Psoas muscle (tissue), 8 donors: ENCODE measurements around the gene P4HA1. TPM values are rescaled to one million over a fixed set of nuclear protein-coding genes. Genes with fewer than 3 reads are reported as not detected.
A peak's percentile ranks its signal among the peaks of the same experiment; 100 is the strongest.
"Not testable (repeated sequence)": the region's sequence is repeated elsewhere in the genome, so short reads cannot be mapped to it uniquely, and the experiment has no call there.

ENCODE experiments used
- ATAC-seq, 4 donors: fragments of 200-7000 bp; cut with Tn5 transposase; one replicate each; pipeline ENCODE4 v1.9.1; 2020; ENCODE audit warnings: moderate library complexity in 3 of 4, mild to moderate bottlenecking in 2 of 4
- DNase-seq, 2 donors: peaks; one replicate each; pipeline ENCODE4 v3.0.0-alpha.2; 2020
- H3K27ac ChIP-seq: fragments of 200-600 bp; one replicate; pipeline ENCODE4 v1.8.0; 2022
- H3K27me3 ChIP-seq, 3 donors: fragments of 200-600 bp in 1 of 3; one replicate each; pipeline versions ENCODE4 v1.6.1 to v1.8.0; 2013 to 2022; ENCODE audit warnings: low read length in 2 of 3, mild to moderate bottlenecking in 2 of 3, moderate library complexity in 1 of 3; ENCODE audit not compliant: insufficient read depth in 3 of 3
- H3K36me3 ChIP-seq, 2 donors: fragments of 200-600 bp in 1 of 2; one replicate each; pipeline versions ENCODE4 v1.6.1 to v1.8.0; 2013 to 2022; ENCODE audit warnings: low read depth in 1 of 2, mild to moderate bottlenecking in 1 of 2, moderate library complexity in 1 of 2; ENCODE audit not compliant: insufficient read depth in 1 of 2
- H3K4me1 ChIP-seq: fragments of 200-600 bp; one replicate; pipeline ENCODE4 v1.8.0; 2022
- H3K4me3 ChIP-seq: fragments of 200-600 bp; one replicate; pipeline ENCODE4 v1.8.0; 2022; ENCODE audit warnings: mild to moderate bottlenecking
- H3K9me3 ChIP-seq: fragments of 200-600 bp; one replicate; pipeline ENCODE4 v1.8.0; 2022
- WGBS, 3 donors: extraction: QIAGEN DNeasy Blood & Tissue Kit; methylation state at CpG; one replicate each; pipeline versions ENCODE4 v1.1.6 to v1.1.7; 2013; 5-methylcytosine and 5-hydroxymethylcytosine counted together
- intact Hi-C, 2 donors: fragments of 100-400 bp; cut with DNase I; formaldehyde crosslinking; loops; one replicate each; pipeline versions ENCODE4 v1.11.0 to v1.14.2; 2022
- polyA plus RNA-seq, 3 donors: library from polyadenylated mRNA; stranded (reverse); fragments of 200-250 nt; gene quantifications; one replicate each; pipeline ENCODE4 v1.2.3, GENCODE V29; 2013
- total RNA-seq, 4 donors: library from RNA; stranded (reverse); fragmentation: NEBNext Ultra II Directional in 2 of 4; extraction: Animal tissue kit (Norgen Biotek cat#: 25700) in 2 of 4; gene quantifications; one replicate each; pipeline versions ENCODE4 v1.2.1 to v1.2.4, GENCODE V29; 2021 to 2023
- TF ChIP-seq, protein P1 (sequence below): fragments of 200-600 bp; IDR thresholded peaks from one replicate; pipeline ENCODE4 v1.8.0; 2022; ENCODE audit warnings: antibody characterized with exemption
- donor health status: healthy with polysubstance abuse.
- donor health status: DM: no; HTN: no; CAD: no; lungs with moderate emphysema.
- donor health status: Bipolar disorder and iron deficiency.
- donor health status: healthy.
- donor health status: DM: yes; HTN: yes; CAD: no.
- donor health status: DM: no; HTN: no; CAD: no.
- donor health status: DM: no; HTN: no; CAD: no.
- donor health status: DM: yes; HTN: yes; CAD: no.

The P4HA1 gene
- total and polyA plus RNA-seq, 7 donors, result 6.2 to 262 (median 73.2) TPM

GRCh38 chr10:73021538-73022164 lies 75.0 kb downstream of the P4HA1 start:
- intact Hi-C loops, H3K9me3 ChIP-seq, DNase-seq, H3K27ac ChIP-seq, H3K27me3 ChIP-seq, H3K4me3 ChIP-seq: not testable (repeated sequence)
- peaks cover 0 to 42% of the 10 kb centered on the region in 2 donors for H3K36me3 ChIP-seq
- ATAC-seq, result peak in 1 of 4 donors; percentile 32
- 83 to 86% (median 84%) methylated on average over 6 of the region's 6 CpGs for WGBS, 3 donors
- peaks cover 20% of the 10 kb centered on the region for H3K4me1 ChIP-seq

- no peak overlapping the region for H3K27ac ChIP-seq
Observed at GRCh38 chr10:73021050-73021449, 75.6 kb downstream of the P4HA1 start.

DNA sequence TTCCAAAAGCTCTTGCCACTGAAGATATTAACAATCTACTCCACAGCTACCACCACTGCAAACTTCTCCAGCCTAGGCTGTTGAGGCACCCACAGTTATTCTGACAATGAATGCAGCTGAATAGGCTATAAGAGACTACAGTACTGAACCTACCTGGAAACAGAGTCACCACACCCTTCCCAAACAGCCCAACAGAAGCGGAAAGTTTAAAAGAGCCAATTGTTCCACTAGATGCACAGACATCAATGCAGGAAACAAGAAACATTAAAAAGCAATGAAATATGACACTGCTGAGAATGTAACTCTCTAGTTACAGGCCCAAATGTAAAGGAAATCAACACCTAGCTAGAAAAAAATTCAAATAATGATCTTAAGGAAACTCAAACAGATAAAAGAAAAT lies 77.6 kb downstream of the P4HA1 start:
- TF ChIP-seq, protein P1, sequence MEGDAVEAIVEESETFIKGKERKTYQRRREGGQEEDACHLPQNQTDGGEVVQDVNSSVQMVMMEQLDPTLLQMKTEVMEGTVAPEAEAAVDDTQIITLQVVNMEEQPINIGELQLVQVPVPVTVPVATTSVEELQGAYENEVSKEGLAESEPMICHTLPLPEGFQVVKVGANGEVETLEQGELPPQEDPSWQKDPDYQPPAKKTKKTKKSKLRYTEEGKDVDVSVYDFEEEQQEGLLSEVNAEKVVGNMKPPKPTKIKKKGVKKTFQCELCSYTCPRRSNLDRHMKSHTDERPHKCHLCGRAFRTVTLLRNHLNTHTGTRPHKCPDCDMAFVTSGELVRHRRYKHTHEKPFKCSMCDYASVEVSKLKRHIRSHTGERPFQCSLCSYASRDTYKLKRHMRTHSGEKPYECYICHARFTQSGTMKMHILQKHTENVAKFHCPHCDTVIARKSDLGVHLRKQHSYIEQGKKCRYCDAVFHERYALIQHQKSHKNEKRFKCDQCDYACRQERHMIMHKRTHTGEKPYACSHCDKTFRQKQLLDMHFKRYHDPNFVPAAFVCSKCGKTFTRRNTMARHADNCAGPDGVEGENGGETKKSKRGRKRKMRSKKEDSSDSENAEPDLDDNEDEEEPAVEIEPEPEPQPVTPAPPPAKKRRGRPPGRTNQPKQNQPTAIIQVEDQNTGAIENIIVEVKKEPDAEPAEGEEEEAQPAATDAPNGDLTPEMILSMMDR, result no peak
- no peak overlapping the region for H3K27ac ChIP-seq
- no peaks in the 10 kb centered on the region for H3K9me3 ChIP-seq
- no peak for ATAC-seq
- 87 to 90% (median 90%) methylated on average over 1 of the region's 1 CpG for WGBS, 3 donors
- H3K36me3 ChIP-seq, result peaks cover 0 to 66% of the 10 kb centered on the region in 2 donors
- H3K4me3 ChIP-seq, result no peak overlapping the region
- peaks cover 20% of the 10 kb centered on the region for H3K4me1 ChIP-seq
- no peaks in the 10 kb centered on the region for H3K27me3 ChIP-seq
- no peak for DNase-seq
- intact Hi-C loops, result no loop called here

More at GRCh38 chr10:73021050-73021449, 75.6 kb downstream of the P4HA1 start:
- TF ChIP-seq, protein P1, result no peak
- intact Hi-C loops, result no loop called here
- no peak for DNase-seq
- H3K27me3 ChIP-seq, result no peaks in the 10 kb centered on the region
- H3K36me3 ChIP-seq, result peaks cover 0 to 46% of the 10 kb centered on the region in 2 donors
- peaks cover 20% of the 10 kb centered on the region for H3K4me1 ChIP-seq
- no peaks in the 10 kb centered on the region for H3K9me3 ChIP-seq
- WGBS, 3 donors, result 91 to 100% (median 100%) methylated on average over 1 of the region's 1 CpG
- H3K4me3 ChIP-seq, result no peak overlapping the region
- peak in 3 of 4 donors; percentile 17 to 45 (median 28) for ATAC-seq

GRCh38 chr10:73018632-73019031 lies 78.0 kb downstream of the P4HA1 start:
- TF ChIP-seq, protein P1, result no peak
- Histone ChIP-seq H3K27me3 (no peaks in the 10 kb centered on the region), H3K27ac (no peak overlapping the region), H3K36me3 (peaks cover 0 to 71% of the 10 kb centered on the region in 2 donors), H3K9me3 (no peaks in the 10 kb centered on the region), H3K4me1 (peaks cover 20% of the 10 kb centered on the region), H3K4me3 (no peak overlapping the region)
- intact Hi-C loops, result no loop called here
- 53 to 87% (median 84%) methylated on average over 1 of the region's 1 CpG for WGBS, 3 donors
- DNase-seq, result no peak
- ATAC-seq, result peak in 2 of 4 donors; percentile 16 to 42

GRCh38 chr10:73017955-73018480 lies 78.6 kb downstream of the P4HA1 start:
- TF ChIP-seq, protein P1, result no peak
- H3K4me3 ChIP-seq, result no peak overlapping the region
- H3K27ac ChIP-seq, result no peak overlapping the region
- H3K27me3 ChIP-seq, result no peaks in the 10 kb centered on the region
- peaks cover 4 to 77% of the 10 kb centered on the region in 2 donors for H3K36me3 ChIP-seq
- ATAC-seq (peak; percentile 42 to 79 (median 72)), DNase-seq (peak; percentile 21 to 67)
- H3K4me1 ChIP-seq, result peaks cover 20% of the 10 kb centered on the region
- 25 to 34% (median 34%) methylated on average over 2 of the region's 2 CpGs for WGBS, 3 donors
- H3K9me3 ChIP-seq, result no peaks in the 10 kb centered on the region
- intact Hi-C loops, result no loop called here
